Measurements from ENCODE around the gene SLC9A8. TPM values are rescaled to one million over a fixed set of nuclear protein-coding genes. Genes with fewer than 3 reads are reported as not detected.

The SLC9A8 gene
- total and polyA plus RNA-seq, 9 of the 15 experiments (the other 6 are each of a cell fraction or from before 2014, with no cell fraction given) = 0.56 to 9.7 (median 5.0) TPM

GRCh38 chr20:49762940-49763766, 49.5 kb upstream of the SLC9A8 start (continued):
- TF ChIP-seq PTTG1 (tag; IDR thresholded peaks at IDR 0.05; ENCODE audit: low read depth) (peak; percentile 95), IRF9 (tag; IDR thresholded peaks at IDR 0.05) (peak; percentile 88), ZNF561 (CRISPR knock-in tag; conservative IDR thresholded peaks at IDR 0.05) (0 out of 2 replicates have a peak, but pooled peaks have one; percentile 56), ZNF41 (CRISPR knock-in tag; conservative IDR thresholded peaks at IDR 0.05) (peak; percentile 85), TAF7 (tag; IDR thresholded peaks at IDR 0.05) (peak; percentile 85), TGIF2 (CRISPR knock-in tag; IDR thresholded peaks at IDR 0.05) (no peak), OTX1 (CRISPR knock-in tag; IDR thresholded peaks at IDR 0.05) (0 out of 2 replicates have a peak, but pooled peaks have one; percentile 54), IFI16 (CRISPR knock-in tag; IDR thresholded peaks at IDR 0.05) (peak; percentile 71; the same call in 1 of the 2 replicates), ZNF239 (CRISPR knock-in tag; IDR thresholded peaks at IDR 0.05) (peak; percentile 79), ATF3 (IDR thresholded peaks at IDR 0.05) (peak; percentile 88), ATF3 (CRISPR knock-in tag; conservative IDR thresholded peaks at IDR 0.05) (no peak), GTF2A2 (tag; IDR thresholded peaks at IDR 0.05) (peak; percentile 90), HOMEZ (CRISPR knock-in tag; IDR thresholded peaks at IDR 0.05) (peak; percentile 95), ZNF197 (CRISPR knock-in tag; IDR thresholded peaks at IDR 0.05; ENCODE audit: low read depth) (peak; percentile 64; the same call in 1 of the 2 replicates), PTRF (tag; IDR thresholded peaks at IDR 0.05) (peak; percentile 94), TEAD2 (tag; IDR thresholded peaks at IDR 0.05) (peak; percentile 77), ZNF449 (CRISPR knock-in tag; IDR thresholded peaks at IDR 0.05) (peak; percentile 92), THRB (CRISPR knock-in tag; conservative IDR thresholded peaks at IDR 0.05) (0 out of 2 replicates have a peak, but pooled peaks have one; percentile 18), ETV1 (tag; conservative IDR thresholded peaks at IDR 0.05; ENCODE audit: low read depth) (peak; percentile 53; the same call in 1 of the 2 replicates), ZNF316 (IDR thresholded peaks at IDR 0.05) (peak; percentile 19; the same call in 1 of the 2 replicates), ZNF586 (CRISPR knock-in tag; conservative IDR thresholded peaks at IDR 0.05) (no peak), ZFP36 (IDR thresholded peaks at IDR 0.05; ENCODE audit: low read depth, low read length, partially characterized antibody) (peak; percentile 80)

Data from K562 (cell line).